ENCODE data around the gene SLC38A9.
"Not testable (repeated sequence)": the region's sequence is repeated elsewhere in the genome, so short reads cannot be mapped to it uniquely, and the experiment has no call there.

SLC38A9 gene

DNA sequence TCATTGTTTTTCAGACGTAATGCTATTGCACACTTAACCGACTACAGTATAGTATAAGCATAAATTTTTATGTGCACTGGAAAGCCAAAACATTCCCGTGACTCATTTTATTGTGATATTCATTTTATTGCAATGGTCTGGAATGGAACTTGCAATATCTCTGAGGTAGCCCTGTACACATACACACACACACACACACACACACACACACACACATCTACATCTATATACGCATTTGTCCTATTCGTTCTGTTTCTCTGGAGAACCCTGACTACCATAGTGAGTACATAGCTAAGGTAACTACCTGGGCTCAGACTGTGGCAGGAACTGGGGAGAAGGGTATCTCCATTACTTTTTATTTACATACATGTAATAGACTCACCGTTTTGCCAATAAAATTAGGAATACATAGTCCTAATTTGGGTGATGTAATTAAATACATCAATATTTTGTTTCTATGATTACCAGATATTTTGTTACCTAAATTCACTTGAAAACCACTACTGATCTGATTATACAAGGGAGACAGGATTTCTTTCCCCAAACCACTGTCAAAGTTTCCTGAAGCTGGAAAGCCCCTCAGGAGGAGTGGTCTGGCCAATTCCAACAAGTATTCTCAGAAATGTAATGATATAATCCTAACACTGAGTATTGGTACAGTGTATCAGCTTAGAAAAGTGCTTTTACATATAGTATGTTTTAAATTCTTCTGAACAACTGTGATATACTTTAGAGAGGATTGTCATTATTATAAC lies 103.4 kb downstream of the SLC38A9 start:
- DNase-seq, result no peak

DNA sequence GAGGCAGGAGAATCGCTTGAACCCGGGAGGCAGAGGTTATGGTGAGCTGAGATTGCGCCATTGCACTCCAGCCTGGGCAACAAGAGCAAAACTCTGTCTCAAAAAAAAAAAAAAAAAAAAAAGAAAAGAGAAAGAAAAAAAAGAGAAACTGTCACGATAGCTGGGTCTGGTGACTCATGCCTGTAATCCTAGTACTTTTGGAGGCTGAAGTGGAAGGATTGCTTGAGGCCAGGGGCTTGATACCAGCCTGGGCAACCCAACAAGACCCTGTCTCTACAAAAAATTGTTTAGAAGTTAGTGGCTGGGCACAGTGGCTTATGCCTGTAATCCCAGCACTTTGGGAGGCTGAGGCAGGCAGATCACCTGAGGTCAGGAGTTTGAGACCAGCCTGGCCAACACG lies 104.8 kb downstream of the SLC38A9 start:
- not testable (repeated sequence) for DNase-seq

DNA sequence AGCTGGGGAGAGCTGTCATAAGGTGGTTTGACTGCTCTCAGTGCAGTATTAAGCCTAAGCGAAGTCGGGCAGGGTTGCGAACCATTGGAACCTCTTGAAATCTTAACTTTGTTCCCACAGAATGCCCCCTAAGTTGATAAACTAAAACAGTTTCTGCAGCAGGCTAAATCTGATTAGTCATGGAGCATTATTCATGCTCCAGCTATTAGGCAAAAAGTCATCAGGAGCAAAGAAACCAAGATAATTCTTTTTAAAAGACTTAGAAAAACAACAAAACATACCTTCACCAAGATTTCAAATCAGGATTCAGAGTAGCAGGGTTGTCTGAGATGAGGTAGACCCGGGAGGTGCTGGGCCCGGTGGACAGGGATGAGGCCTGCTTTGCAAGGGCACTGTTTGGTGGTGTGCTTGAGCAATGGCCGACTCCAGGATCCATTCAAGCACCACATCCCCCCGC lies 107.5 kb downstream of the SLC38A9 start:
- no peak for DNase-seq

DNA sequence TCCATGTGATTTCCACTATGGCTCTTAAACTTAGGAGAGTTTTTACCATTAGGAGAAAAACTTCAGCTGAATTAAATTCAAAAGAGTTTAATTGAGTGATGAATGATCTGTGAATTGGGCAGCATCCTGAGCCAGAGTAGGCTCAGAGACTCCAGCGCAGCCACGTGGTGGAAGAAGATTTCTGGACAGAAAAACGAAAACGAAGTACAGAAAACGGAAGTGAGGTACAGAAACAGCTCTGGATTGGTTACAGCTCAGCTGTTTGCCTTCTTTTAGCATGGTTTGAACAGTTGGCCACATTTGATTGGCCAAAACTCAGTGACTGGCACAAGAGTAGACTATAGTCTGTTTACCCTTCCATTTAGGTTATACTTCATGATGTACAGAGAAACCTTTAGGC lies 108.2 kb downstream of the SLC38A9 start:
- DNase-seq, result no peak

DNA sequence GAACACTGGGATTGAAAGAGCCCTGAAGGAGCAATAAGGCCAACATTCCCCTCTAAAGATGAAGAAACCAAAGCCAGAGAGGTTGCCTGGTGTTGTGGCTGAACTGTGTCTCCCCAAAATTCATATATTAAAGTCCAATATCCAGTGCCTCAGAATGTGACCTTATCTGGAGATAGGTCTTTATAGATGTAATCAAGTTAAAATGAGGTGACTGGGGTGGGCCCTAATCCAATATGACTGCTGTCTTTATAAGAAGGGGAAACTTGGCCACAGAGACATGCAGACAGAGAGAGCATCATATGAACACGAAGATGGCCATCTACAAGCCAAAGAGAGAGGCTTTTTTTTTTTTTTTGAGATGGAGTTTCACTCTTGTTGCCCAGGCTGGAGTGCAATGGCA lies 110.5 kb downstream of the SLC38A9 start:
- no peak for DNase-seq

DNA sequence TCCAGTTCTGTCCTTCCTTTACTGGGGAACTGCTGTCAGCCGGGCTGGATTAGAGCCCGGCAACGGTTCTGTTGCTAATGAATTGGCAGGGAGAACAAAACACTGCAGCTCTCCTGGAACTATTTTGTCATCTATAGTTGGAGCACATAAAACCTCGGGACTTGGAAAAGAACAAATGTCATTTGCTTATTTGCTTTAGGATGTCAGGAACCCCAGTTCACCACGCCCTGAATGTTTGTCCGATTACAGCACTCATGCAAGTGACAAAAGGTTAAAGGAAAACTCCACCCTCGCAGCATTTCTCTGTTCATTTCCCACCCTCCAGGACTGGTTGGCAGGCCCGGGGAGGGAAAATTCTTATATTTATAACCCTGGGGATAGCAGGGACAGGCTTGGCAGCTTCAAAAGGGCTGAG lies 110.9 kb downstream of the SLC38A9 start:
- DNase-seq, result no peak

DNA sequence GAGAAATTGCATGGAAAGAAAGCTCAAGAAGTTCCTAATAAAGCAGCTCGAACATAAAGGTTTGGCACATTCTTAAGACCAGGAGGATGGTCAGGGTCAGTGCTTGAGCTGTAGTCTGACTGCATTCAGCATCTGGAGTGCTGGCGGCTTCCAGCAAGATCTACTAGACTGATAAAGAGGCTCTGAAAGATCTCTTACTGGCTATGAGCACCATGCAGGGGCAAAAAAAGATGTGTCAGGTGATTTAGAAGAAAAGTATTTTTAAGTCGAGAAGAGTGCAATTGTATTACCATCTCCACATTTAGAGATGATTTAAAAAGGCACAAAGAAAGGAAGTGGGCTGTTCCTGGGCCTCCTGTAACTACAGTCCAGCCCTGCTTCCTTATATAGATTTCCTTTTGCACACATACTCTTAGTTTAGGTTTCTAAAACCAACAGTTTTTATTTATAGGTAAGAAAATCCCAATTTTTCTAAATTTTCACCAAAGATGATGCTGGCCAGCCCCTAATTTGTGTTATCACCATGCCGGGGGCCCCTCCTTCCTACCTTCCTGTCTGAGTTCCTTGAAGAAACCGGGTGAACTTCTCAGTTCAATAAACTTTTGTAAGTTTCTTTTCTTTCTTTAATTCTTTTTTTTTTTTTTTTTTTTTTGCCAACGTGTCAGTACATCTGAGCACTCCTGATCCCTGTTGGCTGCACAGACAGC lies 111.5 kb downstream of the SLC38A9 start:
- no peak for DNase-seq

DNA sequence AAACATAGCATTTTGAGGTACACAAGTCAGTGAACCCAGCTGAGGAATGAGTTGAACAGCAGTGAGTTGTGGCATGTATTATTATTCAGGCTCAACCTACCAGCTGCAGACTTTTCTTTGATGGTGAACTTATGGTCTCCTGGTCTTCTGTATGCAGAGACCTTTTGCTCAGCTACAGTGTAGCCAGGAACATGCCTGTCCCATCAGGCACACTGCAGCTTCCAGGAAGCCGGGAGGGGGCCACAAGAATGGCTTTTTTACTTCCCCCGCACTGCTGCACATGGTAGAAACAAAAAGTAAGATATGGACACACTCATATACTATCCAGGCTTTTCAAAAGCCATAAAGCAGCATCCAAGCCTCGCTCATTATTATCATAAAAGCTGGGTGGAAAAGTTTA lies 112.0 kb downstream of the SLC38A9 start:
- no peak for DNase-seq

DNA sequence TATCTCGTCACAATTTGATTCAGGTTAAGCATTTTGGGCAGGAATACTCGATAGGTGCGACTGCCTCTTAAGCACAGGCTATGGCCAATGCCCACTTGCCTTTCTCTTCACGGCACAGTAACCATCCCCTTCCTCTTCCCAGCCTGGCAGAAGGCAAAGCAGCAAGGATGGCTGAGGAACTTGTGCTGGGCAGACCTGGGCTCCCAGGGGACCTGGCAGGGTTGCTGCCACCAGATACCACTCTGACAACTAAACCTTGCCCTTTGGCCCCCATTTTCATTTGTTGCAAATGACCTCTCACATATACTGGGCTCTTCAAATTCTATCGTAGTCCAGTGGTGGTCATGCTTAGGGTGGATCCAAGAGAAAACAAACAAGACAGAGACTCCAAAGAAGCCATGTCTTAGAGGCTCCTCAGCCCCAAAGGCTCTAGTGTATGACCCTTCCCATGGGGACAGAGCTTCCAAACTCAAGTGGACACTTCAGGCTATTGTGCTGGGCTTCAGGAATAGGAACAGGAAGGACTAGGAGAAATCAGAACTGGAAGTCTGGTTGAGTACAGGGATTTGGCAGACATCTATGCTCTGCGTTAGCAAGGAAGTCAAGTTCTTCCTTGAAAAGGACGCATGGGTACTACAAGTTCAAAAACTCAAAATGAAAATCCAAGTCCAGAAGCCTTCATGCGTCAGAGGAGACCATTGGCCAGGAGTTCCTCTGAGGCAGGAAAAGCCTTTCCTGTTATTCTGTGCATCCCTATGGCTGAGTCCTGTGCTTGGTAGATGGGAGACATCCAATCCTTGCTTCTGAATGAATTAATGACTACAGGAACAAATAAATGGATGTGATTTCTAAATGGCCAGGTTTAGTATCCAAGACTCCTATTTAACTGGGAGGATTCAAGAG lies 112.7 kb downstream of the SLC38A9 start:
- no peak for DNase-seq

DNA sequence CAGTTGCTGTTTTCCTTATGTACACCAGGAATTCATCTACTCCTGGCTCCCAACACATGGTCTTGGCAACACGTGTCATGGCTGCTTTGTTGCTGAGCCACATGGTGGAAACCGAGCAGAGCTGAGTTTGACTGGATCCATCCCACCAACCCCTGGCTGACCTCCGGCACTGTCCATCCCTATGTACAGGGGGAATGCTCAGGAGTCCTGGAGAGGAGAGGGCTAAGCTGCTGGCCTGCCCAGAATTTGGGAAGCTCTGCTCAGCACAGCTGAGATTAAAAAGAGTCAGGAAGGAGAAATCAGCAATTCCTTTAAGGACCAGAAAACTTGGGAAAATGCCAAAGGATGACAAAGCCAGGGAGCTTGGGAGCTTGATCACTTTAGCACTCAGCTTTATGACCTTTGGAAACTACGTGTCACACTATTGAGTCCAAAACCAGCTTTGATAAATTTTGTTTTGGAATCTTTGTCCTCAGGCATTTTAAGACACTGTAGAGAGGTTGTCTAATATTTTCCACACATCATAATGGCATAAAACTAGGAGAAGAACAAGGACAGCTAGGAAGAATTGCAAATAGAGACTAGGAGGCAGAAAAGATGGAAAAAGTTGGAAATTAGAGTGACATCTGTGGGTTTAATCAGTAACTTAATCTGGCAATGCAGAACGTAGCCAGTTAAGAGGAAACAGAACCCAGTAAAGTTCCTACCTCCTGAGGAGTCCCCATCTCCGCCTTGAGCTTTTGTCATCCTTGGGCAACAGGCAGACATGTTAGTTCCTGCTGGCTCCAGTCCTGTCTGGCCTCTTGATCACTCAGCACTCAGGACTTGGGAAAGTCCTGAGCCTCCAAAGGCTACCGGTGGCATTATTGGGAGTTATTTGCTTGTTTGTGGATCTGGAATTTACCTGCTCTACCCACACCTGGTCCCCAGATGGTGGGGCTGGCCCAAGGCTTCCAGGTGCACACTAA lies 114.8 kb downstream of the SLC38A9 start:
- peak; percentile 27 to 34 (median 31) for DNase-seq

DNA sequence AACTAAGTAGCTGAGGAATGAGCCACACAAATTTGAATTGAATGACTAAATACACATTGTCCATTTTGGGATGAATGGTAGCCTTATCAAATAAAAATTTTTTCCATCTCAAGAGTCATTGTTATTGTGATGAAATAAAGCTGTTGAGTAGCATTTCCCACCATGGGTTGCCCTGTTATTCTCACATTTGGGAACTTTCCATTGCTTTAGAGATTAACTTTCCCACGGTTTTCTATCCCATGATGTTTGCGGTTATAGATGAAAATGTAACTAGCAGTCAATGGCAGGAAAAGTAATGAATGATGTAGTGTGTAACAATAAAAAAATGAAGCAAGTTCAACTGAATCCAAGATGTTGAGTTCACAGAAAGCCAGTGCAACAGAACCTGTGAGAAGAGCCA lies 117.5 kb downstream of the SLC38A9 start:
- DNase-seq, result no peak

DNA sequence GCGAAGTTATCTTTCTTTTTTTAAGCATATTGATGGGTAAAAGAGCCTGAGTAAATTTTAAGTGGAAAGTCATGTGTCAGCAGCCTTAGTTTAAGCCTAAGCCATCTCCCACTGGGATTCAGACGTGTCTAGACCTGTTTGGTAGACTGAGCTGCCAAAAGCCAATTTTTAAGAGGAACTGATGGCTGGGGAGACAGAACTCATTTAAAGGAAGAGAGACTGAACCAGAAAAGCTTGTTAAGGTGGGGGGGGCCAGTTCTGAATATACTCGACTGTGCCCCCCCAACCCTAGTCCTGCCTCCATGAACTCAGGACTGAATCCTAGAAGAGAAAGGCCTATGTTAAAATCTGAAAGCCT lies 119.0 kb downstream of the SLC38A9 start:
- DNase-seq, result no peak

DNA sequence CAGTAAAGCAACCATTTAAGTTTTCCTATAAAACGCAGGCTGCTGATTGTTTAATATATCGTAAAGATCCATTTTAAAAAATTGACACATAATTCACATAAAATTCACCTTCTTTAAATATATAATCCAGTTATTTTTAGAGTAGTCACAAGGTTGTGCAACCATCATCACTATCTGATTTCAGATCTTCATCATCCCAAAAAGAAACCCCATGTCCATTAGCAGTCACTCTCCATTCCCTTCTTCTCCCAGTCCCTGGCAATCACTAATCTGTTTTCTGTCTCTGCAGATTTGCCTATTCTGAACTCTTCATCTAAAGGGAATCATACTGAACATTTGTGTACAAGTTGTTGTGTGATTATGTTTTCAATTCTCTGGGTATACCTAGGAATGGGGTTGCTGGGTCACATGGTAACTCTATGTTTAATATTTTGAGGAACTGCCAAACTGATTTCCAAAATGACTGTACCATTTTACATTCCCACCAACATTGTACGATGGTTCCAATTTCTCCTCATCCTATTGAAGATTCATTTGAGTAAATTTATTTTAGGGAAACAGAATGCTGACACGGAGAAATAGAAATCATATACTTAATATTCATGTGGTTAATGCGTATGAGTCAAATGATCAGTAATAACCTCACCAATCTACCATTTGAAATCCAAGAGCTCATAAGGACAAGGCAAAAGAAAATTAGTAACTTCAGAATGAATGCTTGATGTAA lies 119.6 kb downstream of the SLC38A9 start:
- DNase-seq, result no peak

DNA sequence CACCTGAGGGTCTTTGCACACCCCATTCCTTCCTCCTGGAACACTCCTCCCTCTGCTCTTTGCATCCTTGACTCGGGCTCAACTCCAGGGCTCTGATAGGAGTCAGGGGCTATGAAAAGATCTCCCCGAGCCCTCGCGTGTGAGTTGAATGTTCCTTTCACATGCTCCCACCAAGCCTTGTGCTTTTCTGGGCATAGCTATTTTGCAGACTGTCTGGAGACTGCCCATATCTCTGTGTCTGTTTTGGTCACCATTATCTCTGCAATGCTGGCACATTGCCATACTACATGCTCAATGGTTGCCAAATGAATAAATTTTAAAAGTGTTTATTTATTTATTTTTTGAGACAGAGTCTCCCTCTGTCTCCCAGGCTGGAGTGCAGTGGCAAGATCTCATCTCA lies 120.4 kb downstream of the SLC38A9 start:
- no peak for DNase-seq

DNA sequence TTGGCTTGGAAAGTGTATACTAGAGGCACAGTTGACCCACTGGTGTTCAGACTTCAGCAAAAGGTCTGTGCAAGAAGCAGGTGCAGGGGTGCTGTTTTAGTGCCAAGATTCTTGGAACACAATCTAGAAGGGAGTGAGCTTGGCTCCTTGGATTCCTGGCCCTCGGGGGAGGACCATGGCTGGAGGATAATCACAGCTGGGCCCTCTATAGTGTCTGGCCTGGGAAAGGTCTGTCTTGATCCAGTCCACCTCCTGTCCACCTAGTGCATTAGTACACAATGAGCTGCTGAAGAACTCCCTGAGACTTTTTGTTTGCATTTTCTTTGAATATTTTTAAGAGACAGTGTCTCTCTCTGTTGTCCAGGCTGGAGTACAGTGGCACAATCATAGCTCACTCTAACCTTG lies 126.9 kb downstream of the SLC38A9 start:
- DNase-seq, result no peak

DNA sequence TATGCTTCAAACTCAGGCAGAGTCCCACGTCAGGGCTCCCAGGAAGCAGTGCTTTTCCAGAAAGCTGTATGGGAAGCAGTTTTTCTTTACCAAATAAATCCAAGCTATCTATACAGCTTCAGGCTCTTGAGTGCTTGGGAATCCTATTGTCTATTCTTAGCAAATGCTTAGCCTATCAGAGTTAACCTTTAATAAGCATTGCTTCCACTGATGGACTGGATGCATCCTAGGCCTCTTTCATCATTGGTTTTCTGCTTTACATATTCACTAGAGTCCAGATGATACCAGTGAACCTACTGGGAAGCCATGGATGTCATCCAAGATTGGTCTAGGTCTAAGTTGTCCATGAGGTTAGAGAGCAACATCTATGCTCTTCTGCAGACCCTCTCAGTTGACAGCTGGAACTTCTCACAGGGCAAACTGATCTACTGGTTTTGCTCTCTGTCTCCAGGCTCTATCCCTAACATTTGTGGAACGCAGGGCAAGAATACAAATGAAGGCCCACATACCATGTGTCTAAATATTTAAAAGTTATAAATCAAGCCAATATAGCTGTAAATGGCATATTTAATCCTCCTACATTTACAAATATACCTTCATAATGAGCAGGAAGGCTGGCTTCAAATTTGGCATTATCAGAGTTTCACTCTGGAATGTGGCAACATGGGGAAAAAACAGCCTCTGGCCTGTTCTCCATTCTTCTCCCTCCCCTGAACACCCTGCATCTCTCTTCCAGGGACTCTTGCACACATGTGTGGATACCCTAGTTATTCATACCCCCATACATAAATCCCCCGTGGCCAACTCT lies 127.5 kb downstream of the SLC38A9 start:
- DNase-seq, result no peak

DNA sequence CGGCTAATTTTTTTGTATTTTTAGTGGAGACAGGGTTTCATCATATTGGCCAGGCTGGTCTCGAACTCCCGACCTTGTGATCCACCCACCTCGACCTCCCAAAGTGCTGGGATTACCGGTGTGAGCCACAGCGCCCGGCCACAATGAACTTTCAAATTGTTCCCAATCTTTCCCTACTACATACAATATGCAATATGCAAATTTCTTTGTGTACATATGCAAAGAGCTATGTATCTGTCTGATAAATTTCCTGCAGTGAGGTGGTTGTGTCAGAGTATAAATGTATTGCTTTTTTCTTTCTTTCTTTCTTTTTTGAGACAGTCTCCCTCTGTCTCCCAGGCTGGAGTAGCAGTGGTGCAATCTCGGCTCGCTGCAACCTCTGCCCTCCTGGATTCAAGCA lies 128.5 kb downstream of the SLC38A9 start:
- DNase-seq, result no peak

DNA sequence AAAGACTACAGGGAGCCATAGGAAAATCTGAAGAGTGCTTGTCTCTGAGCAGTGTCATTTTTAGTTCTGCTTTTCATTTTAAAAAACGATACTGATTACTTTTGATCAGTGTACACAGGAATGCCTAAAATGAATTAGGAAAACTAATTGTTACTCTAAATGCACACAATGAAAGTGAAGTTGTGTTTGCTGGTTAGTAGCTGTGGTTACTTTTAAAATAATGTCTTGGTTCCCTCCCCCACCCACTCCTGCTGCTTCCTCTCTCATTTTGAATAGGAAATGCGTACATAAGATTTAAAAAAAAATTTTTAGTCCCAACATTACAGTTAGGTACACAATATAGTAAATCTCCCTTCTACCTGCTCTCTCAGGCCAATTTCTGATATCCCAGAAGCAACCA lies 129.9 kb downstream of the SLC38A9 start:
- peak in 1 of 3 donors; percentile 19 for DNase-seq

DNA sequence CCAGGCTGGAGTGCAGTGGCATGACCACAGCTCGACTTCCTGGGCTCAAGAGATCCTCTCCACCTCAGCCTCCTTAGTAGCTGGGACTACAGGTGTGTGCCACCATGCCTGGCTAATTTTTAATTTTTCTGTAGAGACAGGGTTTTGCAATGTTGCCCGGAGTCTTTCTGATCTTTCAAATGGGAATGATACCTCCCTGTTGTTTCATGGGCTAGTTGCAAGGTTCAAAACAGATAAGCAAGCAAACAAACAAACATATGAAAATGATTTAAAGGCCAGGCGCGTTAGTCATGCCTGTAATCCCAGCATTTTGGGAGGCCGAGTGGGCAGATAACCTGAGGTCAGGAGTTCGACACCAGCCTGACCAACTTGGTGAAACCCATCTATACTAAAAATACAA lies 132.1 kb downstream of the SLC38A9 start:
- no peak for DNase-seq

DNA sequence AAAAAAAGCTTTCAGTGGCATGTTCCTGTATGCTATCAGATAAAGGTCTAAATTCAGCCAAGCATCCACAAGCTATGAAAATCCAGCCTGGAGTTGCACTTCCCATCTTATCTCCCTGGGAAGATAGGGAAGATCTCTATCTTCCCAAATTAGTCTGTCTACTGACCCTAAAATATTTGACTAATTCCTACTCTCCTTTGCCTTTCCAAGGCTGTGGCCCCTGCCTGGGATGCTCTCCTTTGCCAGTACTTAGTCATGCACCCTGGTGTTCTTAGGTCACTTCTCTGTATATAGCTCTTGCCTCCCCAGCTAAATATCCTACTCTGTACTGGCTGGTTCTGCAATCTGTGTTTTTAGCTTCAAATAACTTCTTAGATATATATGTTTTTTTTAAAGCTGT lies 133.4 kb downstream of the SLC38A9 start:
- DNase-seq, result no peak
